NT2/D1 (cell line): Measurements from ENCODE around the gene KNTC1.

Source experiments
- YY1 ChIP-seq: IDR thresholded peaks from 2 replicates; pipeline ENCODE4 v1.6.1; 2011; ENCODE audit not compliant: insufficient read length, insufficient read depth
- ZNF274 ChIP-seq: IDR thresholded peaks from 2 replicates; pipeline ENCODE4 v1.6.1; 2011; ENCODE audit warnings: mild to moderate bottlenecking, low read depth, low read length

GRCh38 chr12:122651520-122652224 is 124.6 kb downstream of the KNTC1 start:
- no peak for TF ChIP-seq YY1
- no peak for TF ChIP-seq ZNF274
